Stimulated activated CD8-positive, alpha-beta memory T cell treated with anti-CD3 and anti-CD28 coated beads, Interleukin-7, amount 100 ng/mL, for 4 hours (primary cell): Measurements from ENCODE around the gene OLIG3.

Experiments
- DNase-seq, 2 donors: peaks; one replicate each; pipeline ENCODE4 v3.0.0-alpha.2; 2020; ENCODE audit warnings: low read depth in 2 of 2

OLIG3 gene

DNA sequence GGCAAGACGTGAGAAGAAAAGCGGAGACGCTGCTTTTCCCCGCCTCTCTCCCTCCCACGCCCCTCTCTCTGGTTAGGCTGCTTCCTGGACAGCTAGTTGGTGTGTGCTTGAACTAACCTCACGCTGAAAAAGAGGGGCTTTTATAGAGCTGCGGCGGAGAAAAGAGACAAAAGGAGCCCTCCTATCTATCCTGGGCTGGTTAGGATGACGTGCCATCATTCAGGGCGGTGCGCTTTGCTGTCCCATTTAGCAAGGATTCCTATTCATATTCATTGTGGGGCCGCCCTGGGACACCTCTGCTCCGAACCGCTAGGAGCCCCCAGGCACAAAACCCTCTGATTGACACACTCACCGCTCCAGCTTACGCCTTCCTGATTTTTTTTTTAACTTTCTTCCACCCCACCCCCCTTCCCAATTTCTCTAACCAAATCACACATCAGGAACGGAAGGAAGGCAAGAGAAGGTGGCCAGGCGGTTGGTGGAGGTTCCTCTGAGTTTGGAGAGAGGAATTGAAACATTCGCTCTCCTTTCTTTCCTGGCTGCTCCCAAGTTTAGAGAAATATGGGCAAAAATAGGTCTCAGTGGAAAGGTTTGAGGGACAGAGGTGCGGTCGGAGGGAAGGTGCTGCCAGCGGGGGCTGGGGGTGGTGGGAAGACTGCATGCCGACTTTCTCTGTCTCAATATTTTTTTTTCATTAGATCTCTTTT, at the start of gene OLIG3:
Gene OLIG3, minus strand, starts transcription at position 114 of the 707 bp plus-strand sequence. CDS start 224 bp downstream, outside the sequence.
- peak; percentile 46 for DNase-seq

DNA sequence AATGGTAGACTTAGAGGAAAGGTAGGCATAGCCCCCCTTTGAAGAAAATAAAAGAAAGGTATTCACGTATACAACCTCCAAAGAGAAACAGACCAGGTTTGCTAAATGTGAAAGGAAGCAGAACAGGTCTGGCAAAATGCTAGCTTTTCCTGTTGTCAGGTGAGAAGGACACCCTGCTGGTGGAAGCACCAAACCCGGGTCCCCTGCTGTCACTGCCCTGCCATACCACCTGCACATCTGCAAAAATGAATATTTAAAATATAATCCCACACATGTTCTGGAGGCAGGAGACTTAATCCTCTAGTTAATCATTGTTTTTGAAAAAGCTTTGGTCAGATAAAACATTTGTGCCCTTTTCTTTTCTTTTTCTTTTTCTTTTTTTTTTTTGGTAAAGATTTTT, 48.9 kb upstream of the OLIG3 start:
- no peak for DNase-seq

DNA sequence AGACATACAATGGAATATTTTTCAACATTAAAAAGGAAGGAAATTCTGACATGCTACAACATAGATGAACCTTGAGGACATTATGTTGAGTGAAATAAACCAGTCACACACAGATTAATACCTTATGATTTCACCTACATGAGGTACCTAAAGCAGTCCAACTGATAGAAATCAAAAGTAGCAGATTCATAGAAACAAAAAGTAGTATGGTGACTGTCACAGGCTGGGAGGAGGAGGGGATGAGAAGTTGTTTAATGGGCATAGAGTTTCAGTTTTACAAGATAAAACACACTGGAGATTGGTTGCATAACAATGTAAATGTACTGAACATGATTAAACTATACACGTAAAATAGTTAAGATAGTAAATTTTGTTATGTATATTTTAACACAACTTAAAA, 48.5 kb upstream of the OLIG3 start:
- no peak for DNase-seq

DNA sequence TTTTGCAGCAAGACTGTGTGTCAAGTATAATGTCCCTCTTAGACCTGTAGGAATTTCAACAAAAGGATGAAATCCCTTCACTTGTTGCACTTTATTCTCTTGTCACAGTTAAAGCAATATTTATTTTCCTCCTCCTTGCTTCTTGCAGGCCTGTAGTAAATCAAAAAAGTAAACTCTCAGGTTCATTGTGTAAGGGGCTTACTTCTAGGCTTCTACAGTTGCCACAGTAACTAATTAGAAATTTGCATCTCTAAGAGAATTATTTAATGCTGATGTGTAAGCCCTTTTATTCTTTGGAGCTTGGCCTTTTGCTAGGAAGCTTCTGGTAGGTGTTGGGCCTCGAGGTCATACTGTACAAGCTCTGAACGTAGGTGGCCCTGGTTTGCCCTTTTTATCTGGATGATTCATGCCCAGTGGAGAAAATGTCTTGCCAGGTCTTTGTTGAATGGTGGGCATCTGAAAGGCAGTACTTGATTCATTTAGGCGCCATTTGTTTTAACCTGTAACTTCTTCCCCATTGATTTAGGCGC, 47.4 kb upstream of the OLIG3 start:
- DNase-seq: no peak

DNA sequence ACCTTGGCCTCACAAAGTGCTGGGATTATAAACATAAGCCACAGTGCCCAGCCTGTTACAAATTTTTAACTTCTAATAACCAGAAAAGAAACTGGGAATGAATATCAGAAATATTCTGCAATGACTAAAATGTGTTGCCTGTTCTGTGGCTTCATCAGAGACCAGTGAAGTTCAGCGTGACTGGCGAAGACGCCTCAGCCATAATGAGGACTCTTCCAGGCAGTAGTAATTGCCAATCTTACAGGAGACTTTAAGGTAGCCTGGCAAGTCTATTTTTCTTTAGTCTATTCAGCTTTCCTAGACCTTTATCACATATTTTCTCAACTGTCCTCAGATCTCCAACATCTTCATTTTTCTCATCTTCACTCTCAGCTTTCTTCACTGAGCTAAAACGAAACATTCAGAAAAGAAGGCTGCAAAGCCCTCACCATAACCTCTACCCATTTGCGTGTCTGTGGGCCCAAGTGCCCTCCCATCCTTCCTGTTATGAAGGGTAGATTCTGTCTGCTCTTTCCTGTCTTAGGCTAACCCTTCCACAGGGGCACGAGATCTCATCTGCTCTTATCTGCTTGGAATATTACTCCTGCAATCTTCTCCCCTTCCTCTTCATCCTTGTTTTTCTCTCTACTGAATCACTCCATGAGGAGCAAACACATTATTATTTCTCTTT, 42.0 kb upstream of the OLIG3 start:
- DNase-seq: no peak

DNA sequence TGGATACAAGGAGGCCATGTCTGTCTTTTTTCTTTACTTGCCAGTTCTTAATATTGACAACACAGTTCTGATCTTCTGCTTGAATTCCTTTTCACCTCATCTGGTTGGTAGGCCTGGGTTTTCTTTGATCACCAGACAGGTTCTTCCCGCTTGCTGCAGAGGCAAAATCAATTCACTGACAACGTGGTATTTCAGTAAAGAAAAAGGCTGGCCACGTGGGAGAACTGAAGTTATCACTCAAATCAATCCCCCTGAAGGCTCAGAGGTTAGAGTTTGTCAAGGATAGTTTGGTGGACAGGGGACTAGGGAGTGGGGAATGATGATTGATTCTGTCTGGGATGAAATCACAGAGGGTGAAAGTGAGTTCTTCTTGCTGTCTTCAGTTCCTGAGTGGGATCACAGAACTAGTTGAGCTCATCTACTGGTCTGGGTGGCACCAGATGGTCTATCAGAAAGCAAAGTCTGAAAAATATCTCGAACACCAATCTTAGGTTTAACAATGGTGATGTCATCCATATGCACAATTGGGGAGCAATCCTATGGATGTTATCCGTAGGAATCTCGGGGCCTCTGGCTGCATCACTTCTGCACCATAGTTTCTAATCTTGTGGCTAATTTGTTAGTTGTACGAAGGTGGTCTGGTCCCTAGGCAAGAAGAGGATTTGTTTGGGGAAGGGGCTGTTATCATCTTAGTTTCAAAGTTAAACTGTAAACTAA, 37.3 kb upstream of the OLIG3 start:
- DNase-seq: no peak

DNA sequence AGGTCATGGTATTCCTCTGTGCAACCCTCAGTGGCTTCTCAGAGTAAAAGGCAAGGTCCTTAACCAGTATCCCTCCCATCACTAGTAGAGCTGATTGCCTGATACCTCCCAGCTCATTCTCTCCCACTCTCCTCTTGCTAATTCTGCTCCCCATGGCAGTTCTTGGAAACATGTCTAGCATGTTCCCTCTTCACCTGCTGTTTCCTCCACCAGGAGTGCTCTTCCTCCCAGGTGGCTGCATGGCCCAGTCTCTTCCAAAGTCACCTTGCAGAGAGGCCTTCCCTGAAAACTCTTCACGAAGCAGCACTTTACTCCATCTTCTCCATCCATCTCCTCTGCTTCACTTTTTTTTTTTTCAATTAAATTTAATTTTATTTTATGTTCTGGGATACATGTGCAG, 36.2 kb upstream of the OLIG3 start:
- no peak for DNase-seq

DNA sequence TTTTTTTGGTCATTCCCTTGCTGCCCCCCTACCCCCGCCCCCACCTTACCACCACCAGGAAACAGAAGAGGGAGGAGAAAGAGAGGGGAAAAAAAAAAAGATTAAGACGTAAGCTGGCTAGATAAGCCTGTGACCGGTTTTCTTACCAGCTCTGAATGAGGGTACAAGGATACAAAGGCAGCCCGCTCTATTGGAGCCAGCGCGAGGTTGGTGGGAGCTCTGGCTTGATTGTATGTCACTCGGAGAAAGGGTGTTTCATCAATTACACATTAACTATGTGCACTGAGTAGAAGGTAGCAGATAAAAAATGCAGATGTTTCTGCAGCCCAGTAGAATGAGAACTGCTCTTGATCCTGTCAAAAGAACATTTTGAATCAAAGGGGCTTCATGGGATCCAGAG, 28.6 kb upstream of the OLIG3 start:
- no peak for DNase-seq

DNA sequence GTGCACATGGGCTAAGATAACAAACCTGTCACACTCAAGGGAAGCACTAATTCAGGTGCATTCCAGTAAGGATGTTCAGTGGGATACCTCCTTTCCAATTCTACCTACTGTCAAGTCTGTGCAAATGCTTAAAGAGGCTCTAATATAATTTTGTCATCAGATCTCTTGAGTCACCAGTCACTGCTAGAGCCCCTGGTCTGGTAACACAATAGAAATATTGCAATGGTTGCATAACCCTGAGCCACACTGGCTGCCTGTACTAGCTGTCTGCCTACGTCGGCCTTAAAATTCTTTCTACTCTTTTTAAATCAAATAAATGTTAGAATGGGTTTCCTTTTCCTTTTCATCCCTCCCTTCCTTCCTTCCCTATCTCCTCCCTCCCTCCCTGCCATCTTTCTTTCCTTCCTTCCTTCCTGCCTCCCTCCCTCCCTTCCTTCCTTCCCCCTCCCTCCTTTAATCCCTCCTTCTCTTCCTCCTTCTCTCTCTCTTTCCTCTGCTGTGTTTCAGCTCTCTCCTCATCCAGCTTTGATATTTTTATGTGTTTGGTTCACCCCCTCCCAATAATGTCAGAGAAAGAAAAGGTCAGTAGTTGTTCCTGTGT, 28.1 kb upstream of the OLIG3 start:
- DNase-seq: no peak

DNA sequence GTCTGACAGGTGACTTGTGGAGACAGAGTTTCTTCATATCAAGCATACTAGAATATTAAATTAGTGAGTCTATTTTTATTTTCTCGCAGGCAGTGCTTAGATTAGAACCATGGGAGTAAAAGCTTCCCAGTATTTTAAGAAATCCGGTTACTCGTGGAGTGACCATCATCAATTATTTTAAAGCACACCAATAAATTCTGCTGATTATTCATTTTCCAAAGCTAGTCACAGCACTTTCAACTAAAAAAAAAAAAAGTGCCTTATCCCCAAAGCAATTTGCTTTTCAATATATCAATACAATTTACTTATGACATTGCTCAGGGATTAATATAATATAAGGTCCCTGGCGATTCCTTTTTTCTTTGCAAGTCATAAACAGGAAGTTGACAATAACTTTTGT, 26.3 kb upstream of the OLIG3 start:
- no peak for DNase-seq

DNA sequence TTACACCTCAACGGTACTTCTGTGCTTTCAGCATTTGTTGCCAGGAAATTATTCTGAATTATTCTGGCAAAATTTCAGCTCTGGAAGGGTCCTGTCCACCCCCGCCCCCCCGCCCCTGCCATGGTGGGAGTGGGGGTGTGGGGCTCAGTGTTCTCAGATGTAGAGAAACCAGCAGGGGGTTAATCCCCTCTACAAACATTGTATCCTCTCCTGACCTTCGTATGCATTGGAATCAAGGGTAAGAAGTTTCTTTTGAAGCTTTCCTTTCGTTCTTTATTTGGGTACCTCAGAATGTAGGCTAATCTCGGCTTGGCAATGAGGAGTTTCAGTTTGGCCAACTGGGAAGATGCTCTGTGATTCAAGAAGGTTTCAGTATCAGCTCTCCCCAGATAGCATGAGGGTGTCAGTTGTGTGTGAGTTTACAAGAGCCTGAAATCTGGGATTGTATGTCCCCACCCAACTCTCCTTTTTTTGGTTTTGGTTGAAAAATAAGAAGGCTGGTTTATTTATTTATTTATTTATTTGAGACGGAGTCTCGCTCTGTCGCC, 25.5 kb upstream of the OLIG3 start:
- no peak for DNase-seq

DNA sequence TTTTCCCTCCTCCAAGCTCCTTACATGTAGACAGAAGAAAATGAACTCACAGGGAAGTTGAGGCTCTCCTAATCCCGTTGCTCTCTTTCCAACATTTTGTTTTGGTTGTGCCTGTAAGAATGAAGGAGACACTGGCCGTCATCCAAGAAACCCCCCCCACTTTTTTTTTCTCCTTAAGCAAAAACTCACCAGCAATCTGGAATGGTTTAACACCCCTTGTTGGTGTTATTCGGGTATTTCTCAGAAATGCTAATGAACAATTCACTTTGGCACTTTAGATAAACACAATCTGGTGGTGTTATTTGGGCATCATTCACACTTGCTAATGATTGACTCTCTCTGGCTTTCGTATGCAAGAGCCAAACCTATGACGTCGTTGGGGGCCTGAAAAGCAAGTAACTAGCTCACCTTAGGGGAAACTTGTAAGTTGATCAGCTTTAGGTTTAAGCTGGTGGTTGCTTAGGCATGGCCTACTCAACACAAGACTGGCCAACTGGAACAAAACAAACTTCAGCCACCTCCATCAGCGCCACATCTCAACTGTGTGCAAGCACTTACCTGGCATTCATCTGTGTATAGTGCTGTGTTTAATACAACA, 24.3 kb upstream of the OLIG3 start:
- no peak for DNase-seq

DNA sequence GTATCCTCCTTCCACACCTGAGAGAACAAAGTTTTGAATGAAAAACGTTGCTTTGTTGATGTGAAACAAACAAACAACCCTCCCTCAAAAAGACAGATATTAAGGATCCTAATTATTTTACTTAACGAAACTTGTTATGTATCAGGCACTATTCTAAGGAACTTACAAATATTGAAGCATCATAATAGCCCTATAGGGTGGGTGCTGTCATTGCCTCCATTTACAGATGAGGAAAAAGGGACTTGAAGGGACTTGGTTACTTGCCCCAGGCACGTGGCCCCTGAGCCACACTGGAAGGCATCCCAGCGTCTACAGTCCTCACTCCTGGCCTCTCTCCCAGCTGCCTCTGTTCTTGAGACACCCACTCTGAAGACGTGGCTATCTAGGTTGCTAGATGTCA, 20.2 kb upstream of the OLIG3 start:
- no peak for DNase-seq

DNA sequence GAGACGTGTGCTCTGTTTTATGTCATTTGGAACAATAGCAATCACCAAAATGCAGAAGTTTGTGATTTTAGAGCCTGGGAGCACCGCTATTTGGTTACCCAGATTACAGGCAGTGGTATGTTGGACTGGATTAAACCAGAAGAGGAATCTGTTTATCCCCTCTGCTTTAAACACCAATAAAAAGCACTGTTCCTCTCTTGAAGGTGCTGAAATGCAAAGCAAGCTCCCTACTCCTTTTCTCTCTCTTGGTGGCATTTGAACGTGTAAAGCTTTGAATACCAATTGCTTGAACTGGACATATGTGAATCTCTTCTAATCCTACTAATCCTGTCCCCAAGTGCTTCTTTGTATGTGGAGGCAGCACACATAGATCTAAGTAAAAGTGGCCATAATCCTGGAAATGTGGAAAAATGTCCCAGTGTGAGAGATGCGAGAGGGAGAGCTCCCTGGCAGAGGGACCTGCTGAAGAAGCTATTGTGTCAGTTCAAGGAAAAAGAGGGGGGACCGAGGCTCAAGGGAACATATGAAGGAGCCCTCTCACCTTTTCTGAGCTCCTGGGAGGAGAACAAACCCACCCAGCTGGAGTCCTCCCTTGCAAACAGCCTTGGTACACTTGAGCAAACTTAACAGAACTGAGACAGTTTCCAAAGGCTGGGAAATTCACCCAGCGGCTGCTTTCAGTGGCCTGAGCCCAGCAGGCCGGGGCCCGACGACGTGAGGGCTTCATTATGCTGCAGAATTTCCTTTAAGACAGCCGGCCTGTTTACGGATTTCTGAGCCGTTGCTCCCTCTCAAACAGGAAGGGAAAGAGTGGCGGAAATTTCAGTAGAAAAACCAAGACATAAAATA, 18.8 kb upstream of the OLIG3 start:
- no peak for DNase-seq

DNA sequence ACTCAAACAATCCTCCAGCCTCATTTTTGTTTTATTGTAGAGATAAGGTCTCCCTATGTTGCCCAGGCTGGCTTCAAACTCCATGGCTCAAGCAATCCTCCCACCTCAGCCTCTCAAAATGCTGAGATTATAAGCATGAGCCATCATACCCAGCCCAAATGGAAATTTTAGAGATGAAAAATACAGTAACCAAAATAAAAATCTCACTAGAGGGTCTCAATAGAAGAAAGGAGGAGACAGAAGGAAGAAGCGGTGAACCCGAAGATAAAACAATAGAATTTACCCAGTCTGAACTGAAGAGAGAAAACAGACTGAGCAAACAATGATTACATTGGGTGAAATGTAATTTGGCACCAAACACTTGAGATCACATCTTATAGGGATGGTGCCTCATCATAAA, 16.7 kb upstream of the OLIG3 start:
- DNase-seq: no peak

DNA sequence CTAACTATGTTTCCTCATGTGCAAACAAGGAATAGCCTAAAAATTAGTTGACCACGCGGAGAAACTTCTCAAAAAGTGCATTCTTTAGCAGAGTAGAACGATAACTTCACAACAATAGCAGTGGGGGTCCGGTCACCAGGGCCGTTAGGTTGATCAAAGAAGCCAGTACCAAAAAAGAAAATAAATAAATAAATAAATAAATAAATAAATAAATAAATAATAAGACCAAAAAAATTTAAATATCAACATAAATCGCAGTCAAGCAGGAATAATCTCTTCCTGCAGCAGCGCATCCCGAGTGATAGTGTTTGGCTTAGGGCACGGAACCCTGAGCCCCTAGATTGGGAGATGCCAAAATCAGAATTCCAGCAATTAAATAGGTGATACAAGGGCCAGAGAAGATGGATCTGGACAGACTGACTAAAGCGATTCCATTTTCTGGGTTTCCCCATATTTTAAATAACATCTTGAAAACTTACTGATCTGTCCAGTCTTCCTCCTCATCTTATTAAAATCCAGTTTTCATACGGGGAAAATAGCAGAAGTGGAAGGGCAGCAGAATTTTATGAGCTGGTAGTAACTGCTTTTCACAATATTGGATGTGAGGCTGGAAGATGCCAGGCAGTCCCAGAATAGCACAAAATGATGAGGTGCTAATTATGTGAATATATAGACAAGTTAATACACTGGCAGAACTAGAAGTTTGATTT, 4.4 kb upstream of the OLIG3 start:
- no peak for DNase-seq

DNA sequence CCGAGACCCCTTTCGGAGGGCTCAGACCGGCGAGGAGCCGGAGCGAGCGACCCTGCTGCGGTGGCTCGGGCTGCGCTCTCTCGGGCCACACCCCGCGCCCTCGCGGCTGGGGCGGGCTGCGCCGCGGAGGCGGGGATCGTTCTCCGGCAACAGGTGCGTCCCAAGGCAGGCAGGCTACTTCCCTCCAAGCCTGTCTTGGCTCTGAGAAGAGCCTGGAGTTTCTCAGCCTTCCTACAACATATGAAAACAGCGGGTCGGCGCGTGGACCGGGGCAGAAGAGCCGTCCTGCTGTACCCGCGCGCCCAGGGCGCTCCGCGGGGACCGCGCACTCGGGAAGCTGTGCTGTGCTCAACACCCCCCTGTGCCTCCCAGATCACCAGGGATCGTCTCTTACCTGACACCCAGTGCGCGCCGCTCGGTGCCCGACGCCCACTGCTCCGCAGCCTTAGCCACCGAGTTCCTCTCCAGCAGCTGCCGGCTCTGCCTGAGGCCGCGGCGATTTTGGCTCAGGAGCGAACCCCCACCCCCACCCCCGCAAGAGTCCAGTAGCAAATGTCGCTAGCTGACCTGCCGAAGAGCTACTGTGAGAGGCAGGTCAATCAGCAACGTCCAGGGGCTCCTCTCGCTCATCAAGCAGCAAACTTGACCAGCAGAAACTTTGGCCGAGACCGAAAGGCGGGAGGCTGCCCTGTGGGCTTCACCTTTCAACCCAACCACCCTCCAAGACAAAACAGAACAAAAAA, 3.7 kb upstream of the OLIG3 start:
- DNase-seq: no peak

DNA sequence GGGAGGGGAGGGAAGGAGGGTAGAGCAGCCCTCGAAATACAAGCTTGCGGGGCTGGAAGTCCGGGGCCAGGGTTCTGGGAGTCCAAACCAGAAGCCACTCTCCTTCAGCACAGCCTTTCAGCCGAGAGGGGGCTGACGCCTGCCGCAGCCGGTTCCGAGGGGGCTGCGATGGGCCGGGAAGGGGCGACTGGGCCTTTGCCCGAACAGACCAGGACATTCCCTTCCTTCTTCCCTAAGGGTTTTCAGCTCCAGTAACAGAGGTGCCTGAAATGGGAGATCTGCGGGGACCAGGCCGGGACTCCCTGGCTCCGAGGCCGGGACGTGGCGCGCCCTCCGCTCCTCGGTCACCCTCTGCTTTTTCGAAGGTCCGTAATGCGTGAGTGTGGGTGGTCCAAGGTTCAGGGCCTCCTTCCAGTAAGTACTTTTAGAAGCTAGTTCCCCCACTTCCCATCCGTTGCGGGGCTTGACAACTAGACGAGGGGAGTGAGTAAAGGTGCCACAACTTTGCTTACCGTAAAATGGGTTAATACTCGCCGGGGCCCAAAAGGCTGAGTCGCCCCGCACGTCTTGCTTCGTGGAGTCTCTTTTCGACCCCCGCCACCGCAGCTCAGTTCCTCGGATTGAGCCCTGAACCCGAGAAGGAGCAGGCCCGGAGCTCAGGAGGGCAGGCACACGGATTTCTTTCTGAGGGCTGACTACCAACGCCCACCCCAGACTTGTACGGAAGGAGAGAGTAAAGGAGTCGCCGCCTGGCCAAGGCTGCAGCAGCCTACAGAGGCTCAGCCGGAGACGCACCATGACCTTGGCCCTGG, 2.9 kb upstream of the OLIG3 start:
- no peak for DNase-seq
